Hepatocyte (in vitro differentiated cells): ENCODE measurements around the gene LARP4B.

Experiments used
- CTCF ChIP-seq: fragments of 200-600 bp; sonication (generic); IDR thresholded peaks from 2 replicates; pipeline ENCODE4 v1.5.1; 2016; ENCODE audit warnings: antibody characterized with exemption, mild to moderate bottlenecking; ENCODE audit not compliant: poor library complexity
- EZH2 ChIP-seq: fragments of 200-600 bp; sonication (generic); IDR thresholded peaks from 2 replicates; pipeline ENCODE4 v1.6.1; 2016; ENCODE audit warnings: antibody characterized with exemption, mild to moderate bottlenecking, borderline replicate concordance

- TF ChIP-seq EZH2 (no peak), CTCF (no peak)
These were observed 74.9 kb downstream of the LARP4B start for GRCh38 chr10:856416-857157.
